Heart left ventricle (tissue), 16 donors: ENCODE data around the gene ITGA11. TPM values are rescaled to one million over a fixed set of nuclear protein-coding genes. Genes with fewer than 3 reads are reported as not detected.

Source experiments
- ATAC-seq, 4 donors: fragments of 200-7000 bp; cut with Tn5 transposase; one replicate each; pipeline ENCODE4 v1.9.1; 2020 to 2022; ENCODE audit warnings: moderate library complexity in 4 of 4, mild to moderate bottlenecking in 3 of 4, moderate number of reproducible peaks in 1 of 4
- DNase-seq, 5 donors: peaks; one replicate each; pipeline ENCODE4 v3.0.0-alpha.2; 2020
- H3K27ac ChIP-seq, 12 donors: fragments of 200-600 bp; sonication (generic) in 4 of 12; one replicate each; pipeline versions ENCODE4 v1.5.0 to v1.8.0; 2016 to 2022; ENCODE audit warnings: mild to moderate bottlenecking in 2 of 12
- H3K27me3 ChIP-seq, 9 donors: fragments of 200-600 bp; sonication (generic) in 2 of 9; one replicate each; pipeline versions ENCODE4 v1.5.1 to v1.8.0; 2016 to 2022; ENCODE audit warnings: mild to moderate bottlenecking in 3 of 9
- H3K36me3 ChIP-seq, 9 donors: fragments of 200-600 bp; sonication (generic) in 2 of 9; one replicate each; pipeline versions ENCODE4 v1.5.0 to v1.8.0; 2018 to 2022; ENCODE audit warnings: mild to moderate bottlenecking in 2 of 9
- H3K4me1 ChIP-seq, 12 donors: fragments of 200-600 bp; sonication (generic) in 4 of 12; one replicate each; pipeline versions ENCODE4 v1.5.0 to v1.8.0; 2016 to 2022; ENCODE audit warnings: mild to moderate bottlenecking in 3 of 12
- H3K4me3 ChIP-seq, 12 donors: fragments of 200-600 bp; sonication (generic) in 4 of 12; one replicate each; pipeline versions ENCODE4 v1.5.0 to v1.8.0; 2017 to 2022; ENCODE audit warnings: mild to moderate bottlenecking in 9 of 12, moderate library complexity in 4 of 12
- H3K9me3 ChIP-seq, 12 donors: fragments of 200-600 bp; sonication (generic) in 4 of 12; one replicate each; pipeline versions ENCODE4 v1.5.0 to v1.8.0; 2016 to 2022; ENCODE audit warnings: mild to moderate bottlenecking in 1 of 12
- CTCF ChIP-seq, 12 donors: fragments of 200-600 bp; sonication (generic) in 4 of 12; IDR thresholded peaks; one replicate each; pipeline versions ENCODE4 v1.5.0 to v1.8.0; 2018 to 2022; ENCODE audit warnings: antibody characterized with exemption in 12 of 12, mild to moderate bottlenecking in 5 of 12
- POLR2A ChIP-seq, 2 donors: fragments of 450-650 bp; IDR thresholded peaks; one replicate each; pipeline ENCODE4 v1.6.1; 2017; ENCODE audit warnings: antibody characterized with exemption in 2 of 2, mild to moderate bottlenecking in 2 of 2, moderate library complexity in 2 of 2
- WGBS, 4 donors: extraction: QIAGEN DNeasy Blood & Tissue Kit in 2 of 4; methylation state at CpG; one replicate each; pipeline versions ENCODE4 v1.1.5 to v1.1.7; 2013 to 2018; 5-methylcytosine and 5-hydroxymethylcytosine counted together
- intact Hi-C, 10 donors: fragments of 100-400 bp; cut with DNase I; formaldehyde crosslinking; loops; one replicate each; pipeline versions ENCODE4 v1.11.1 to v1.14.2; 2022
- polyA plus RNA-seq, 2 donors: library from polyadenylated mRNA; stranded (reverse); fragments of 200-250 nt; gene quantifications; one replicate each; pipeline ENCODE4 v1.2.3, GENCODE V29; 2013
- total RNA-seq, 9 donors: library from RNA; depleted of rRNA in 2 of 9; stranded (reverse); fragments of >200 nt in 2 of 9; fragmentation: NEBNext Ultra II Directional in 3 of 9; extraction: Animal tissue kit (Norgen Biotek cat#: 25700) in 3 of 9; gene quantifications; one replicate each; pipeline versions ENCODE4 v1.1.0 to v1.2.4, GENCODE V29; 2016 to 2023
- donor health status: ischemic (EF 13 %, LVEDD 7.1; RV severe dilation, severe dysfunction).
- donor health status: healthy with polysubstance abuse.
- donor health status: DM: no; HTN: yes; CAD: no.
- donor health status: DM: no; HTN: no; CAD: no.
- donor health status: ischemic (EF 25% LVEDD 6.9; RV normal size, moderate dysfunction).
- donor health status: ischemic (EF 25% LVEDD 5.7; RV mildly dilated, moderate dysfunction).
- donor health status: healthy.
- donor health status: DM: yes; HTN: yes; CAD: no.
- donor health status: ischemic (EF 35%, LVEDD 5.7; RV mildly dilated, moderate dysfunction).
- donor health status: nonischemic (EF 11% LVEDD 7.7; RV severe dilation, severe dysfunction).
- donor health status: DM: yes; HTN: yes; CAD: no.
- donor health status: PGD.
- donor health status: ischemic (EF 29% LVEDD 5.4; RV normal size, mild dysfunction).
- donor health status: nonischemic (EF 23%, LVEDD 6.1; RV moderate dilation, normal function).

ITGA11 gene
- total and polyA plus RNA-seq, 11 donors, result 2.1 to 35.5 (median 12.1) TPM

- Histone ChIP-seq H3K36me3 (peaks cover 0 to 31% (median 4%) of the 10 kb centered on the region in 9 donors), H3K27ac (peak overlapping the region in 5 of 12 donors; percentile 26 to 78 (median 53)), H3K27me3 (no peaks in the 10 kb centered on the region), H3K4me1 (peaks cover 0 to 66% (median 31%) of the 10 kb centered on the region in 12 donors), H3K4me3 (peak overlapping the region in 6 of 12 donors; percentile 39 to 52 (median 44)), H3K9me3 (no peaks in the 10 kb centered on the region)
- TF ChIP-seq POLR2A (IDR thresholded peaks at IDR 0.05) (no peak), CTCF (IDR thresholded peaks at IDR 0.05) (no peak)
- DNase-seq (no peak), ATAC-seq (no peak)
- 87 to 93% (median 90%) methylated on average over 3 of the region's 3 CpGs for WGBS, 4 donors
- intact Hi-C loops, result loop anchor here in 3 of 10 donors (5.0 kb wide), 2 partner anchors 41 to 46 kb away; no protein-coding TSS in a partner anchor
Observed at GRCh38 chr15:68298336-68298735, 133.6 kb downstream of the ITGA11 start.

GRCh38 chr15:68295014-68295805 lies 136.8 kb downstream of the ITGA11 start:
- Histone ChIP-seq H3K27ac (no peak overlapping the region), H3K4me3 (no peak overlapping the region), H3K9me3 (no peaks in the 10 kb centered on the region), H3K27me3 (no peaks in the 10 kb centered on the region), H3K4me1 (peaks cover 5 to 78% (median 49%) of the 10 kb centered on the region in 12 donors), H3K36me3 (peaks cover 0 to 58% (median 33%) of the 10 kb centered on the region in 9 donors)
- TF ChIP-seq POLR2A (IDR thresholded peaks at IDR 0.05) (no peak), CTCF (IDR thresholded peaks at IDR 0.05) (no peak)
- ATAC-seq (no peak), DNase-seq (no peak)
- intact Hi-C loops, result loop anchor here in 3 of 10 donors (5.0 kb wide), 2 partner anchors 38 to 43 kb away; no protein-coding TSS in a partner anchor
- 50 to 66% (median 52%) methylated on average over 4 of the region's 4 CpGs for WGBS, 4 donors

- ATAC-seq (no peak), DNase-seq (no peak)
- no peak overlapping the region for H3K4me3 ChIP-seq
- no peak for TF ChIP-seq CTCF (IDR thresholded peaks at IDR 0.05)
- TF ChIP-seq POLR2A (IDR thresholded peaks at IDR 0.05), result no peak
- no peaks in the 10 kb centered on the region for H3K27me3 ChIP-seq
- H3K27ac ChIP-seq, result peak overlapping the region in 1 of 12 donors; percentile 38
- H3K9me3 ChIP-seq, result no peaks in the 10 kb centered on the region
- H3K4me1 ChIP-seq, result peaks cover 5 to 82% (median 52%) of the 10 kb centered on the region in 12 donors
- H3K36me3 ChIP-seq, result peaks cover 0 to 68% (median 44%) of the 10 kb centered on the region in 9 donors
- intact Hi-C loops, result no loop called here
Observed at GRCh38 chr15:68292967-68293366, 139.0 kb downstream of the ITGA11 start.

- Histone ChIP-seq H3K36me3 (peaks cover 0 to 62% (median 44%) of the 10 kb centered on the region in 9 donors), H3K27me3 (no peaks in the 10 kb centered on the region), H3K4me3 (no peak overlapping the region), H3K9me3 (no peaks in the 10 kb centered on the region), H3K27ac (peak overlapping the region in 2 of 12 donors; percentile 7 to 38), H3K4me1 (peaks cover 5 to 86% (median 58%) of the 10 kb centered on the region in 12 donors)
- intact Hi-C loops, result no loop called here
- TF ChIP-seq POLR2A (IDR thresholded peaks at IDR 0.05) (no peak), CTCF (IDR thresholded peaks at IDR 0.05) (no peak)
- ATAC-seq (no peak), DNase-seq (no peak)
Observed at GRCh38 chr15:68292157-68292781, 139.7 kb downstream of the ITGA11 start.
